ENCODE results near the gene JAKMIP2. TPM values are rescaled to one million over a fixed set of nuclear protein-coding genes. Genes with fewer than 3 reads are reported as not detected.

JAKMIP2 gene
- total RNA-seq, 4 donors from 2014 or later, result 2.1 TPM; not detected in 2

GRCh38 chr5:147616421-147616820 is 166.1 kb downstream of the JAKMIP2 start:
- no peaks in the 10 kb centered on the region for H3K9me3 ChIP-seq
- TF ChIP-seq, protein P1, sequence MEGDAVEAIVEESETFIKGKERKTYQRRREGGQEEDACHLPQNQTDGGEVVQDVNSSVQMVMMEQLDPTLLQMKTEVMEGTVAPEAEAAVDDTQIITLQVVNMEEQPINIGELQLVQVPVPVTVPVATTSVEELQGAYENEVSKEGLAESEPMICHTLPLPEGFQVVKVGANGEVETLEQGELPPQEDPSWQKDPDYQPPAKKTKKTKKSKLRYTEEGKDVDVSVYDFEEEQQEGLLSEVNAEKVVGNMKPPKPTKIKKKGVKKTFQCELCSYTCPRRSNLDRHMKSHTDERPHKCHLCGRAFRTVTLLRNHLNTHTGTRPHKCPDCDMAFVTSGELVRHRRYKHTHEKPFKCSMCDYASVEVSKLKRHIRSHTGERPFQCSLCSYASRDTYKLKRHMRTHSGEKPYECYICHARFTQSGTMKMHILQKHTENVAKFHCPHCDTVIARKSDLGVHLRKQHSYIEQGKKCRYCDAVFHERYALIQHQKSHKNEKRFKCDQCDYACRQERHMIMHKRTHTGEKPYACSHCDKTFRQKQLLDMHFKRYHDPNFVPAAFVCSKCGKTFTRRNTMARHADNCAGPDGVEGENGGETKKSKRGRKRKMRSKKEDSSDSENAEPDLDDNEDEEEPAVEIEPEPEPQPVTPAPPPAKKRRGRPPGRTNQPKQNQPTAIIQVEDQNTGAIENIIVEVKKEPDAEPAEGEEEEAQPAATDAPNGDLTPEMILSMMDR (IDR thresholded peaks at IDR 0.05), result no peak
- no peak for TF ChIP-seq POLR2A (IDR thresholded peaks at IDR 0.05)
- no peak overlapping the region for H3K4me3 ChIP-seq
- no peak overlapping the region for H3K27ac ChIP-seq
- H3K4me1 ChIP-seq, result no peaks in the 10 kb centered on the region
- DNase-seq, result no peak
- no peaks in the 10 kb centered on the region for H3K27me3 ChIP-seq
- no peaks in the 10 kb centered on the region for H3K36me3 ChIP-seq

- Histone ChIP-seq H3K4me3 (no peak overlapping the region), H3K27ac (no peak overlapping the region), H3K36me3 (no peaks in the 10 kb centered on the region), H3K4me1 (no peaks in the 10 kb centered on the region), H3K9me3 (no peaks in the 10 kb centered on the region), H3K27me3 (no peaks in the 10 kb centered on the region)
- TF ChIP-seq POLR2A (IDR thresholded peaks at IDR 0.05), result no peak
- TF ChIP-seq, protein P1 (IDR thresholded peaks at IDR 0.05), result no peak
- DNase-seq, result no peak
Measured at GRCh38 chr5:147613359-147613758, 169.2 kb downstream of the JAKMIP2 start.

- H3K9me3 ChIP-seq, result no peaks in the 10 kb centered on the region
- no peaks in the 10 kb centered on the region for H3K36me3 ChIP-seq
- H3K27ac ChIP-seq, result no peak overlapping the region
- H3K27me3 ChIP-seq, result no peaks in the 10 kb centered on the region
- H3K4me3 ChIP-seq, result no peak overlapping the region
- DNase-seq, result no peak
- no peaks in the 10 kb centered on the region for H3K4me1 ChIP-seq
- TF ChIP-seq, protein P1 (IDR thresholded peaks at IDR 0.05), result no peak
Measured at GRCh38 chr5:147611483-147611882, 171.0 kb downstream of the JAKMIP2 start.

GRCh38 chr5:147610798-147611197 is 171.7 kb downstream of the JAKMIP2 start:
- Histone ChIP-seq H3K4me3 (no peak overlapping the region), H3K36me3 (no peaks in the 10 kb centered on the region), H3K27ac (no peak overlapping the region), H3K4me1 (no peaks in the 10 kb centered on the region), H3K9me3 (no peaks in the 10 kb centered on the region), H3K27me3 (no peaks in the 10 kb centered on the region)
- no peak for DNase-seq
- no peak for TF ChIP-seq POLR2A (IDR thresholded peaks at IDR 0.05)
- TF ChIP-seq, protein P1 (IDR thresholded peaks at IDR 0.05), result no peak

DNA sequence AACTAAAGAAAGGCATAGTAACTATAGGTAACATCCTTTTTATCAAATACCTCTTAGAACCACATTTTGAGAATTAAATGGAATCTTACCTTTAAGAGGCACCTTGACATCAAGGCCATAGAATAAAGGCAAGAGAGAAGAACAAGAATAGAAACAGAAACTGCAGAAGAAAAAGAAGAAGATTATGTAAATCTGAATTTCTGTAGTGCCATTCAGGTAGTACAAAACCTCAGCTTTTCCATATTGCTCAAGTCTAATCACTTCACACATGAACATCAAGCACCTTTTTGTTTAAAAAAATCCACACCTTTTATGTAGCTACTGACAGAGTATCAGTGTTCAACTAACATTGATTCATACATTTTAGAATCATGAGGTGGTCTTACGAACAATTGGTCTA is 180.9 kb downstream of the JAKMIP2 start:
- no peaks in the 10 kb centered on the region for H3K27me3 ChIP-seq
- H3K36me3 ChIP-seq, result no peaks in the 10 kb centered on the region
- TF ChIP-seq, protein P1 (IDR thresholded peaks at IDR 0.05), result no peak
- no peak for TF ChIP-seq POLR2A (IDR thresholded peaks at IDR 0.05)
- no peak for DNase-seq
- no peaks in the 10 kb centered on the region for H3K4me1 ChIP-seq
- no peak overlapping the region for H3K4me3 ChIP-seq
- H3K27ac ChIP-seq, result no peak overlapping the region
- no peaks in the 10 kb centered on the region for H3K9me3 ChIP-seq

- no peak for TF ChIP-seq POLR2A (IDR thresholded peaks at IDR 0.05)
- TF ChIP-seq, protein P1 (IDR thresholded peaks at IDR 0.05), result no peak
- H3K9me3 ChIP-seq, result no peaks in the 10 kb centered on the region
- H3K4me1 ChIP-seq, result no peaks in the 10 kb centered on the region
- H3K27me3 ChIP-seq, result no peaks in the 10 kb centered on the region
- H3K4me3 ChIP-seq, result no peak overlapping the region
- DNase-seq, result no peak
- no peaks in the 10 kb centered on the region for H3K36me3 ChIP-seq
- H3K27ac ChIP-seq, result no peak overlapping the region
Measured at GRCh38 chr5:147591120-147591519, 191.4 kb downstream of the JAKMIP2 start.

All from Peyer's patch (tissue), 4 donors.